Body of pancreas (tissue), 4 donors: ENCODE data around the gene EMP3. TPM values are rescaled to one million over a fixed set of nuclear protein-coding genes. Genes with fewer than 3 reads are reported as not detected.
A peak's percentile ranks its signal among the peaks of the same experiment; 100 is the strongest.

Experiments used
- ATAC-seq: fragments of 150-250 bp; one replicate; pipeline ENCODE4 v1.9.1; 2016
- DNase-seq, 4 donors: peaks; one replicate each; pipeline ENCODE4 v3.0.0-alpha.2; 2019
- H3K27ac ChIP-seq, 4 donors: fragments of 200-600 bp; sonication (generic); 1 replicate in 3 of 4; 2 replicates in 1 of 4; pipeline versions ENCODE4 v1.5.1 to v1.6.1; 2016 to 2019; ENCODE audit warnings: mild to moderate bottlenecking in 1 of 4, mixed read lengths in 1 of 4, moderate library complexity in 1 of 4
- H3K27me3 ChIP-seq, 2 donors: fragments of 200-600 bp; sonication (generic); one replicate each; pipeline ENCODE4 v1.6.0; 2016; ENCODE audit warnings: mild to moderate bottlenecking in 1 of 2
- H3K36me3 ChIP-seq, 2 donors: fragments of 200-600 bp; sonication (generic); replicated peaks in 1 of 2; 2 replicates each; pipeline ENCODE4 v1.5.1; 2016; ENCODE audit warnings: low read depth in 2 of 2; ENCODE audit not compliant: insufficient read depth in 1 of 2
- H3K4me1 ChIP-seq: fragments of 200-600 bp; sonication (generic); one replicate; pipeline ENCODE4 v1.6.0; 2016
- H3K4me3 ChIP-seq, 2 donors: fragments of 200-600 bp; sonication (generic); 1 replicate in 1 of 2; 2 replicates in 1 of 2; pipeline ENCODE4 v1.5.1; 2016 to 2019
- H3K9me3 ChIP-seq, 3 donors: fragments of 200-600 bp; sonication (generic); 1 replicate in 2 of 3; 2 replicates in 1 of 3; pipeline ENCODE4 v1.5.1; 2016
- CTCF ChIP-seq, 7 experiments: fragments of 450-650 bp in 4 of 7; fragments of 200-600 bp in 3 of 7; sonication (generic) in 3 of 7; IDR thresholded peaks; one replicate each; pipeline ENCODE4 v1.5.1; 2016 to 2019; ENCODE audit warnings: antibody characterized with exemption in 7 of 7
- POLR2A ChIP-seq, 3 donors: fragments of 450-650 bp; IDR thresholded peaks; one replicate each; pipeline ENCODE4 v1.6.1; 2016; ENCODE audit warnings: antibody characterized with exemption in 3 of 3, mild to moderate bottlenecking in 2 of 3
- WGBS, 2 donors: methylation state at CpG; one replicate each; pipeline ENCODE4 v1.1.5; 2017; 5-methylcytosine and 5-hydroxymethylcytosine counted together
- intact Hi-C: fragments of 100-400 bp; cut with DNase I; formaldehyde crosslinking; loops from one replicate; pipeline ENCODE4 v1.15.1; 2023
- total RNA-seq, 2 donors: library from RNA; depleted of rRNA; stranded (reverse); fragments of >200 nt; gene quantifications; one replicate each; pipeline ENCODE4 v1.1.0, GENCODE V29; 2016

The EMP3 gene
- total RNA-seq, 2 donors from 2014 or later: 2.6 to 7.0 TPM

GRCh38 chr19:48372904-48373303, 47.6 kb downstream of the EMP3 start:
- no peaks in the 10 kb centered on the region for H3K27me3 ChIP-seq
- no peak overlapping the region for H3K4me3 ChIP-seq
- TF ChIP-seq POLR2A (IDR thresholded peaks at IDR 0.05) (no peak), CTCF (IDR thresholded peaks at IDR 0.05) (no peak)
- DNase-seq (peak in 3 of 4 donors; percentile 57 to 62 (median 62)), ATAC-seq (no peak)
- H3K4me1 ChIP-seq: peaks cover 12% of the 10 kb centered on the region
- 57 to 58% methylated on average over 4 of the region's 4 CpGs for WGBS, 2 donors
- intact Hi-C loops: no loop called here
- H3K27ac ChIP-seq: no peak overlapping the region
- no peaks in the 10 kb centered on the region for H3K36me3 ChIP-seq
- no peaks in the 10 kb centered on the region for H3K9me3 ChIP-seq

- intact Hi-C loops: no loop called here
- ATAC-seq (no peak), DNase-seq (no peak)
- no peaks in the 10 kb centered on the region for H3K36me3 ChIP-seq
- 85 to 89% methylated on average over 8 to 10 of the region's 11 CpGs for WGBS, 2 donors
- no peak overlapping the region for H3K27ac ChIP-seq
- H3K27me3 ChIP-seq: no peaks in the 10 kb centered on the region
- TF ChIP-seq CTCF (IDR thresholded peaks at IDR 0.05) (no peak), POLR2A (IDR thresholded peaks at IDR 0.05) (no peak)
- H3K4me3 ChIP-seq: no peak overlapping the region
- peaks cover 7% of the 10 kb centered on the region for H3K4me1 ChIP-seq
- no peaks in the 10 kb centered on the region for H3K9me3 ChIP-seq
Measured at GRCh38 chr19:48373567-48373966, 48.2 kb downstream of the EMP3 start.

GRCh38 chr19:48378194-48378570, 52.8 kb downstream of the EMP3 start:
- Histone ChIP-seq H3K4me1 (no peaks in the 10 kb centered on the region), H3K27ac (no peak overlapping the region), H3K27me3 (no peaks in the 10 kb centered on the region), H3K4me3 (no peak overlapping the region), H3K9me3 (no peaks in the 10 kb centered on the region), H3K36me3 (peaks cover 0 to 3% of the 10 kb centered on the region in 2 donors)
- DNase-seq (no peak), ATAC-seq (no peak)
- intact Hi-C loops: no loop called here
- WGBS, 2 donors: 85 to 87% methylated on average over 10 of the region's 10 CpGs
- no peak for TF ChIP-seq CTCF (IDR thresholded peaks at IDR 0.05)
- no peak for TF ChIP-seq POLR2A (IDR thresholded peaks at IDR 0.05)

- no peaks in the 10 kb centered on the region for H3K9me3 ChIP-seq
- no peaks in the 10 kb centered on the region for H3K27me3 ChIP-seq
- no peak overlapping the region for H3K27ac ChIP-seq
- TF ChIP-seq CTCF (IDR thresholded peaks at IDR 0.05) (no peak), POLR2A (IDR thresholded peaks at IDR 0.05) (no peak)
- WGBS, 2 donors: 80 to 82% methylated on average over 5 of the region's 5 CpGs
- no peaks in the 10 kb centered on the region for H3K4me1 ChIP-seq
- H3K4me3 ChIP-seq: no peak overlapping the region
- ATAC-seq (no peak), DNase-seq (no peak)
- peaks cover 4 to 10% of the 10 kb centered on the region in 2 donors for H3K36me3 ChIP-seq
- intact Hi-C loops: no loop called here
Measured at GRCh38 chr19:48379058-48379457, 53.7 kb downstream of the EMP3 start.

Other genes starting within 250 kb of the EMP3 start
- gene PLA2G4C, start 214.7 kb upstream of the EMP3 start, total RNA-seq: 10 to 100 TPM in 1 of 2 donors, 1 to 10 TPM in 1; 4.4 to 10.9 TPM
- gene LIG1, start 155.2 kb upstream of the EMP3 start, total RNA-seq: 10 to 100 TPM; 17.4 to 62.0 TPM
- 1 to 10 TPM; 4.7 to 9.6 TPM for gene ZSWIM9, start 154.9 kb upstream of the EMP3 start, total RNA-seq
- 10 to 100 TPM; 23.7 to 24.4 TPM for gene CARD8, start 69.6 kb upstream of the EMP3 start, total RNA-seq
- under 1 TPM in 1 of 2 donors, not detected in 1; 0.26 TPM for gene ZNF114, start 55.5 kb upstream of the EMP3 start, total RNA-seq
- 10 to 100 TPM; 14.5 to 16.1 TPM for gene TMEM143, start 38.4 kb downstream of the EMP3 start, total RNA-seq
- under 1 TPM in 1 of 2 donors, not detected in 1; 0.78 TPM for gene SYNGR4, start 38.8 kb downstream of the EMP3 start, total RNA-seq
- gene KDELR1, start 66.0 kb downstream of the EMP3 start, total RNA-seq: 10 to 100 TPM; 47.5 to 51.4 TPM
- 1 to 10 TPM in 1 of 2 donors, under 1 TPM in 1; 0.26 to 2.0 TPM for gene GRIN2D, start 68.1 kb downstream of the EMP3 start, total RNA-seq
- gene GRWD1, start 120.4 kb downstream of the EMP3 start, total RNA-seq: 10 to 100 TPM; 11.9 TPM
- 1 to 10 TPM in 1 of 2 donors, under 1 TPM in 1; 0.66 to 1.6 TPM for gene KCNJ14, start 130.0 kb downstream of the EMP3 start, total RNA-seq
- gene CYTH2, start 143.8 kb downstream of the EMP3 start, total RNA-seq: 10 to 100 TPM; 76.1 to 94.2 TPM
- gene LMTK3, start 186.3 kb downstream of the EMP3 start, total RNA-seq: 1 to 10 TPM; 4.2 to 9.6 TPM
- gene SULT2B1, start 226.6 kb downstream of the EMP3 start, total RNA-seq: 1 to 10 TPM in 1 of 2 donors, not detected in 1; 1.0 TPM